Right lobe of liver (tissue), 4 donors: ENCODE results near the gene FAM83B.

Source experiments
- POLR2A ChIP-seq: fragments of 450-650 bp; IDR thresholded peaks from one replicate; pipeline ENCODE4 v1.6.1; 2017; ENCODE audit warnings: antibody characterized with exemption, mild to moderate bottlenecking
- TF ChIP-seq, protein P1 (sequence below), 4 donors: fragments of 200-600 bp in 3 of 4; fragments of 450-650 bp in 1 of 4; IDR thresholded peaks; one replicate each; pipeline versions ENCODE4 v1.5.1 to v1.8.0; 2016 to 2022; ENCODE audit warnings: antibody characterized with exemption in 4 of 4, mild to moderate bottlenecking in 2 of 4
- donor health status: DM: no; HTN: no; CAD: no.
- donor health status: DM: no; HTN: no; CAD: no.
- donor health status: DM: no; HTN: yes; CAD: no.

- TF ChIP-seq, protein P1, sequence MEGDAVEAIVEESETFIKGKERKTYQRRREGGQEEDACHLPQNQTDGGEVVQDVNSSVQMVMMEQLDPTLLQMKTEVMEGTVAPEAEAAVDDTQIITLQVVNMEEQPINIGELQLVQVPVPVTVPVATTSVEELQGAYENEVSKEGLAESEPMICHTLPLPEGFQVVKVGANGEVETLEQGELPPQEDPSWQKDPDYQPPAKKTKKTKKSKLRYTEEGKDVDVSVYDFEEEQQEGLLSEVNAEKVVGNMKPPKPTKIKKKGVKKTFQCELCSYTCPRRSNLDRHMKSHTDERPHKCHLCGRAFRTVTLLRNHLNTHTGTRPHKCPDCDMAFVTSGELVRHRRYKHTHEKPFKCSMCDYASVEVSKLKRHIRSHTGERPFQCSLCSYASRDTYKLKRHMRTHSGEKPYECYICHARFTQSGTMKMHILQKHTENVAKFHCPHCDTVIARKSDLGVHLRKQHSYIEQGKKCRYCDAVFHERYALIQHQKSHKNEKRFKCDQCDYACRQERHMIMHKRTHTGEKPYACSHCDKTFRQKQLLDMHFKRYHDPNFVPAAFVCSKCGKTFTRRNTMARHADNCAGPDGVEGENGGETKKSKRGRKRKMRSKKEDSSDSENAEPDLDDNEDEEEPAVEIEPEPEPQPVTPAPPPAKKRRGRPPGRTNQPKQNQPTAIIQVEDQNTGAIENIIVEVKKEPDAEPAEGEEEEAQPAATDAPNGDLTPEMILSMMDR (IDR thresholded peaks at IDR 0.05), result no peak
- TF ChIP-seq POLR2A, result no peak
Measured at GRCh38 chr6:54981647-54982046, 135.1 kb downstream of the FAM83B start.
